K562 (cell line): ENCODE data around the gene CLSTN1. TPM values are rescaled to one million over a fixed set of nuclear protein-coding genes. Genes with fewer than 3 reads are reported as not detected.

Source experiments
- ATF6 ChIP-seq: sonication (generic); formaldehyde crosslinking; IDR thresholded peaks from 2 replicates; pipeline ENCODE4 v1.4.0; 2020; ENCODE audit warnings: mild to moderate bottlenecking, missing genetic modification reagents
- EHMT2 ChIP-seq: fragments of 450-650 bp; IDR thresholded peaks from 2 replicates; pipeline ENCODE4 v1.6.1; 2018; ENCODE audit warnings: antibody characterized with exemption
- GATAD2A ChIP-seq: fragments of 450-650 bp; IDR thresholded peaks from 2 replicates; pipeline ENCODE4 v1.6.1; 2017
- GMEB1 ChIP-seq: fragments of 250-450 bp; sonication (Bioruptor Pico); IDR thresholded peaks from 2 replicates; pipeline ENCODE4 v1.4.0; 2020; ENCODE audit warnings: mild to moderate bottlenecking
- LEF1 ChIP-seq: fragments of 450-650 bp; IDR thresholded peaks from 2 replicates; pipeline ENCODE4 v1.6.1; 2016; ENCODE audit warnings: mild to moderate bottlenecking
- MCM5 ChIP-seq: fragments of 450-650 bp; IDR thresholded peaks from 2 replicates; pipeline ENCODE4 v1.6.1; 2016; ENCODE audit warnings: low read depth
- NFATC3 ChIP-seq: fragments of 450-650 bp; IDR thresholded peaks from 2 replicates; pipeline ENCODE4 v1.6.1; 2017; ENCODE audit warnings: mild to moderate bottlenecking
- NR2C1 ChIP-seq, 2 experiments: fragments of 450-650 bp; IDR thresholded peaks; 2 replicates each; pipeline ENCODE4 v1.6.1; 2017; ENCODE audit warnings: mild to moderate bottlenecking in 2 of 2, antibody characterized with exemption in 1 of 2, inconsistent platforms in 1 of 2, missing compliant biosample characterization in 1 of 2, missing genetic modification characterization in 1 of 2
- PHB2 ChIP-seq: fragments of 450-650 bp; IDR thresholded peaks from 2 replicates; pipeline ENCODE4 v1.6.1; 2017; ENCODE audit warnings: low read depth
- POLR2G ChIP-seq: fragments of 200-400 bp; formaldehyde crosslinking; IDR thresholded peaks from 2 replicates; pipeline ENCODE4 v1.6.1; 2017; ENCODE audit warnings: low read depth, mild to moderate bottlenecking, antibody characterized with exemption, low read length, moderate library complexity
- PRDM10 ChIP-seq: fragments of 450-650 bp; IDR thresholded peaks from 2 replicates; pipeline ENCODE4 v1.6.1; 2018; ENCODE audit not compliant: partially characterized antibody
- PRPF4 ChIP-seq: fragments of 200-400 bp; formaldehyde crosslinking; IDR thresholded peaks from one replicate; pipeline ENCODE4 v1.6.1; 2017; ENCODE audit warnings: low read length, low read depth, mild to moderate bottlenecking; ENCODE audit not compliant: insufficient read depth, poor library complexity, severe bottlenecking
- SMC3 ChIP-seq: conservative IDR thresholded peaks from 2 replicates; pipeline ENCODE4 v1.6.1; 2011; ENCODE audit warnings: low read depth, low read length, improper control_type of control experiment; ENCODE audit not compliant: insufficient read depth
- TBP ChIP-seq: optimal IDR thresholded peaks from 2 replicates; pipeline ENCODE3; 2011; ENCODE audit warnings: low read depth, low read length, improper control_type of control experiment
- U2AF1 ChIP-seq: fragments of 200-400 bp; formaldehyde crosslinking; optimal IDR thresholded peaks from 2 replicates; pipeline ENCODE3; 2017; ENCODE audit warnings: mild to moderate bottlenecking, low read depth, low read length, moderate library complexity
- XRCC5 ChIP-seq: fragments of 200-400 bp; formaldehyde crosslinking; IDR thresholded peaks from 2 replicates; pipeline ENCODE4 v1.6.1; 2017; ENCODE audit warnings: low read depth, mild to moderate bottlenecking, low read length
- ZFX ChIP-seq: sonication (generic); formaldehyde crosslinking; IDR thresholded peaks from 2 replicates; pipeline ENCODE4 v1.8.0; 2022; ENCODE audit warnings: mild to moderate bottlenecking, missing genetic modification reagents, moderate library complexity
- ZNF668 ChIP-seq: fragments of 250-450 bp; sonication (Bioruptor Pico); IDR thresholded peaks from 2 replicates; pipeline ENCODE4 v1.8.0; 2022; ENCODE audit warnings: mild to moderate bottlenecking, inconsistent platforms
- ZNF830 ChIP-seq: fragments of 250-450 bp; sonication (Bioruptor Pico); IDR thresholded peaks from 2 replicates; pipeline ENCODE4 v1.5.0; 2021; ENCODE audit warnings: mild to moderate bottlenecking
- polyA plus RNA-seq, 8 experiments: library from polyadenylated mRNA; depleted of rRNA in 4 of 8; stranded (reverse) in 5 of 8; unstranded in 3 of 8; fragments of >200 nt; fragmentation: Nextera tagmentation in 2 of 8; fragmentation: Illumina TruSeq in 1 of 8; extraction: Ambion mirVana in 2 of 8; extraction: Trizol in 1 of 8; gene quantifications; 2 replicates each; pipeline versions ENCODE4 v1.2.1 to v1.2.3, GENCODE V29; 2011 to 2014; ENCODE audit warnings: inconsistent platforms in 1 of 8, missing spikeins in 1 of 8
- total RNA-seq, 7 experiments: library from RNA; depleted of rRNA in 6 of 7; stranded (reverse); fragments of >200 nt in 6 of 7; fragmentation: Illumina TruSeq in 2 of 7; extraction: Trizol in 2 of 7; gene quantifications; 2 replicates each; pipeline versions ENCODE4 v1.2.1 to v1.2.3, GENCODE V29; 2011 to 2021; ENCODE audit warnings: low replicate concordance in 1 of 7
- TF ChIP-seq, protein P1 (sequence below): sonication (generic); formaldehyde crosslinking; IDR thresholded peaks from 2 replicates; pipeline ENCODE4 v1.8.1; 2023; ENCODE audit warnings: mild to moderate bottlenecking, missing genetic modification reagents

CLSTN1 gene
- total and polyA plus RNA-seq, 9 of the 15 experiments (the other 6 are each of a cell fraction or from before 2014, with no cell fraction given) = 1.1 to 32.5 (median 13.3) TPM

DNA sequence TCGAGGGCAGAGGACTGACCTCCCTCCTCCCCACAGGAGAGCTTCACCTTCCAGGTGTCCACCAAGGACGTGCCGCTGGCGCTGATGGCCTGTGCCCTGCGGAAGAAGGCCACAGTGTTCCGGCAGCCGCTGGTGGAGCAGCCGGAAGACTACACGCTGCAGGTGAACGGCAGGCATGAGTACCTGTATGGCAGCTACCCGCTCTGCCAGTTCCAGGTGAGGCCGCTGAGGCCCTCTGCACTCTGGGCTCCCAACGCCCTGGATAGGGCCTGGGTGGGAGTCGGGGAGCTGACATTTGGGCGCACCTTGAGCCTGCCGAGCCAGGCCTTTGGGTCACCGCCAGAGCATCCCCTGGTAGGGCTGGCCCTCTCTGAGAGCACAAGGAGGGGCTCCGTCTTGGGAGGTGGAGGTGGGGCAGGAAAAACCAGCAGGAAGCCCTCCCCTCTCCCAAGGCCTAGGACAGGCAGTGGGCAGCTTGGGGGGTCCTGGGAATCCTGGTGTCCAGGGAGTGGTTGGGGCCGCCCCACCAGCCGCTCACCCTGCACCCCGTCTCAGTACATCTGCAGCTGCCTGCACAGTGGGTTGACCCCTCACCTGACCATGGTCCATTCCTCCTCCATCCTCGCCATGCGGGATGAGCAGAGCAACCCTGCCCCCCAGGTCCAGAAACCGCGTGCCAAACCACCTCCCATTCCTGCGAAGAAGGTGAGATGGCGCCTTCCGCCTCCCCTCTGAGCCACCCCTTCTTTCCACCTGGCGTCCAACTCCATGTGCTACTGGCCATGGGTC, 107.2 kb downstream of the CLSTN1 start (continued):
- TF ChIP-seq PRDM10 (peak; percentile 42), MCM5 (no peak), EHMT2 (no peak), ZNF668 (CRISPR knock-in tag) (0 out of 2 replicates have a peak, but pooled peaks have one; percentile 53), ATF6 (CRISPR knock-in tag) (no peak), PHB2 (no peak), NFATC3 (no peak), POLR2G (no peak), LEF1 (no peak), TBP (no peak), PRPF4 (no peak), ZFX (CRISPR knock-in tag) (no peak), SMC3 (no peak), GMEB1 (CRISPR knock-in tag) (no peak), U2AF1 (no peak), ZNF830 (CRISPR knock-in tag) (no peak), XRCC5 (no peak), NR2C1 (IDR thresholded peaks at IDR 0.05) (no peak), NR2C1 (tag; IDR thresholded peaks at IDR 0.05) (no peak), GATAD2A (no peak)
- TF ChIP-seq, protein P1, sequence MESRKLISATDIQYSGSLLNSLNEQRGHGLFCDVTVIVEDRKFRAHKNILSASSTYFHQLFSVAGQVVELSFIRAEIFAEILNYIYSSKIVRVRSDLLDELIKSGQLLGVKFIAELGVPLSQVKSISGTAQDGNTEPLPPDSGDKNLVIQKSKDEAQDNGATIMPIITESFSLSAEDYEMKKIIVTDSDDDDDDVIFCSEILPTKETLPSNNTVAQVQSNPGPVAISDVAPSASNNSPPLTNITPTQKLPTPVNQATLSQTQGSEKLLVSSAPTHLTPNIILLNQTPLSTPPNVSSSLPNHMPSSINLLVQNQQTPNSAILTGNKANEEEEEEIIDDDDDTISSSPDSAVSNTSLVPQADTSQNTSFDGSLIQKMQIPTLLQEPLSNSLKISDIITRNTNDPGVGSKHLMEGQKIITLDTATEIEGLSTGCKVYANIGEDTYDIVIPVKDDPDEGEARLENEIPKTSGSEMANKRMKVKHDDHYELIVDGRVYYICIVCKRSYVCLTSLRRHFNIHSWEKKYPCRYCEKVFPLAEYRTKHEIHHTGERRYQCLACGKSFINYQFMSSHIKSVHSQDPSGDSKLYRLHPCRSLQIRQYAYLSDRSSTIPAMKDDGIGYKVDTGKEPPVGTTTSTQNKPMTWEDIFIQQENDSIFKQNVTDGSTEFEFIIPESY (CRISPR knock-in tag) = peak; percentile 85
